Brain microvascular endothelial cell (primary cell): ENCODE measurements around the gene CLEC12A.

ENCODE experiments used
- DNase-seq: peaks from one replicate; pipeline ENCODE4 v3.0.0-alpha.2; 2020
- H3K27ac ChIP-seq: fragments of 250-450 bp; sonication (Bioruptor Pico); 2 replicates; pipeline ENCODE4 v1.5.1; 2020; ENCODE audit warnings: mild to moderate bottlenecking, moderate library complexity
- H3K27me3 ChIP-seq: fragments of 250-450 bp; sonication (Bioruptor Pico); replicated peaks from 2 replicates; pipeline ENCODE4 v1.5.1; 2020; ENCODE audit warnings: mild to moderate bottlenecking
- H3K36me3 ChIP-seq: fragments of 250-450 bp; sonication (Bioruptor Pico); replicated peaks from 2 replicates; pipeline ENCODE4 v1.5.1; 2020; ENCODE audit warnings: mild to moderate bottlenecking
- H3K4me3 ChIP-seq: 2 replicates; pipeline ENCODE4 v1.5.1; 2011; ENCODE audit warnings: low read depth, mild to moderate bottlenecking, control low read depth, low read length, moderate library complexity
- in situ Hi-C: cut with HindIII; loops from 2 replicates; pipeline ENCODE4 v1.10.0; 2017; ENCODE audit warnings: low sequenced_read_pairs, low pct_ligation_motif_present
- TF ChIP-seq, protein P1 (sequence below): IDR thresholded peaks from 2 replicates; pipeline ENCODE4 v1.5.1; 2011; ENCODE audit warnings: low read depth, mild to moderate bottlenecking, moderate library complexity, low read length, control low read depth, inconsistent platforms; ENCODE audit errors: missing control alignments

CLEC12A gene

GRCh38 chr12:10030446-10030845, 59.2 kb downstream of the CLEC12A start, which contains the start of gene CLEC9A:
TSS of gene CLEC9A (plus strand) at chr12:10030682. CDS start at chr12:10052688, 22,006 bp downstream.
- in situ Hi-C loops = no loop called here
- peak within 1 kb of the TSS; percentile 83 for H3K27ac ChIP-seq
- H3K4me3 ChIP-seq = no peak within 1 kb of the TSS
- TF ChIP-seq, protein P1, sequence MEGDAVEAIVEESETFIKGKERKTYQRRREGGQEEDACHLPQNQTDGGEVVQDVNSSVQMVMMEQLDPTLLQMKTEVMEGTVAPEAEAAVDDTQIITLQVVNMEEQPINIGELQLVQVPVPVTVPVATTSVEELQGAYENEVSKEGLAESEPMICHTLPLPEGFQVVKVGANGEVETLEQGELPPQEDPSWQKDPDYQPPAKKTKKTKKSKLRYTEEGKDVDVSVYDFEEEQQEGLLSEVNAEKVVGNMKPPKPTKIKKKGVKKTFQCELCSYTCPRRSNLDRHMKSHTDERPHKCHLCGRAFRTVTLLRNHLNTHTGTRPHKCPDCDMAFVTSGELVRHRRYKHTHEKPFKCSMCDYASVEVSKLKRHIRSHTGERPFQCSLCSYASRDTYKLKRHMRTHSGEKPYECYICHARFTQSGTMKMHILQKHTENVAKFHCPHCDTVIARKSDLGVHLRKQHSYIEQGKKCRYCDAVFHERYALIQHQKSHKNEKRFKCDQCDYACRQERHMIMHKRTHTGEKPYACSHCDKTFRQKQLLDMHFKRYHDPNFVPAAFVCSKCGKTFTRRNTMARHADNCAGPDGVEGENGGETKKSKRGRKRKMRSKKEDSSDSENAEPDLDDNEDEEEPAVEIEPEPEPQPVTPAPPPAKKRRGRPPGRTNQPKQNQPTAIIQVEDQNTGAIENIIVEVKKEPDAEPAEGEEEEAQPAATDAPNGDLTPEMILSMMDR = no peak
- DNase-seq = no peak
- no peaks in the 10 kb centered on the region for H3K36me3 ChIP-seq
- no peaks in the 10 kb centered on the region for H3K27me3 ChIP-seq

DNA sequence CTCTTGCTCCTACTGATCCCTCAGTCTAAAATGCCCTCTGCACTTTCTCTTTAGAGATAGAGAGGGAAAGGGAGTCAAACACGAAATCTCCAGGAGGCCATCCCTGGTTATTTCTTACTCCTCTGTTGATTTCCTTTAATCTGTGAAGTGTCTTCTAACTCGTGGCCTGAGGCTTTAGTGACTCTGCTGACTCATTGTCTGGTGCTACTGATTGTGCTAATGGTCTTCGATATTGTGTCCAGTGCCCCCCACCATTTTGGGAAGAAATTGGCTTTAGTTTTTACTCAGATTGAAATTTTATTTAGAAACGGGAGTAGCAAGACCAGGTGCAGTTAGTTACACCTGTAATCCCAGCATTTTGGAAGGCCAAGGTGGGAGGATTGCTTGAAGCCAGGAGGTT, 60.1 kb downstream of the CLEC12A start:
- TF ChIP-seq, protein P1 = no peak
- peak overlapping the region; percentile 83 for H3K27ac ChIP-seq
- in situ Hi-C loops = no loop called here
- no peaks in the 10 kb centered on the region for H3K27me3 ChIP-seq
- H3K4me3 ChIP-seq = no peak overlapping the region
- DNase-seq = peak; percentile 33
- no peaks in the 10 kb centered on the region for H3K36me3 ChIP-seq

DNA sequence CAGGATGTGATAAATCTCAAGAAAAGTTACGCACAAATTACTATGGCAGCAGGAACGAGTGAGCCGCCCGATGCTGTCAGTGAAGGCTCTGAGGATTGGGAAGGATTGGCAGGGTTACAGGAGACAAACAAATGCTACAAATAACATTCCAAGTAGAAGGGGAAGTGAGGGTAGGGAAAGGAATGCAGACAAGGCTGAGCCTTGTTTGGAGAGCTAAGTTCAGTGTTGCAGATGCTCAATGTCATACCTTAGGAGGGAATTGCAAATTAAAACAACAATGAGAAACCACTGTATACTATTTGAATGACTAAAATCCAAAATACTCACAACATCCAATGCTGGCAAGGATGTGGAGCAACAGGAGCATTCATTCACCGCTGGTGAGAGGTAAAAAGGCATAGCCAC, 60.6 kb downstream of the CLEC12A start:
- no peaks in the 10 kb centered on the region for H3K36me3 ChIP-seq
- no peaks in the 10 kb centered on the region for H3K27me3 ChIP-seq
- in situ Hi-C loops = no loop called here
- H3K4me3 ChIP-seq = no peak overlapping the region
- H3K27ac ChIP-seq = peak overlapping the region; percentile 83
- TF ChIP-seq, protein P1 = no peak
- peak; percentile 86 for DNase-seq

- Histone ChIP-seq H3K27ac (no peak overlapping the region), H3K4me3 (no peak overlapping the region), H3K36me3 (no peaks in the 10 kb centered on the region), H3K27me3 (no peaks in the 10 kb centered on the region)
- in situ Hi-C loops = no loop called here
- TF ChIP-seq, protein P1 = peak; percentile 37
- no peak for DNase-seq
Observed at GRCh38 chr12:10033783-10034545, 62.8 kb downstream of the CLEC12A start.
